K562 (cell line): ENCODE measurements around the gene PNMA8B. TPM values are rescaled to one million over a fixed set of nuclear protein-coding genes. Genes with fewer than 3 reads are reported as not detected.

Experiments used
- CREB3 ChIP-seq: fragments of 450-650 bp; conservative IDR thresholded peaks from 2 replicates; pipeline ENCODE4 v1.6.1; 2016; ENCODE audit warnings: missing genetic modification characterization, low read depth, mild to moderate bottlenecking, missing compliant biosample characterization, moderate library complexity
- E2F8 ChIP-seq: fragments of 450-650 bp; IDR thresholded peaks from 2 replicates; pipeline ENCODE4 v1.7.1; 2018; ENCODE audit warnings: mild to moderate bottlenecking, low read depth; ENCODE audit not compliant: partially characterized antibody
- POLR3A ChIP-seq: IDR thresholded peaks from 2 replicates; pipeline ENCODE4 v1.6.1; 2011; ENCODE audit warnings: borderline replicate concordance, mild to moderate bottlenecking, moderate library complexity; ENCODE audit not compliant: insufficient read length, insufficient read depth; ENCODE audit errors: extremely low read depth
- VEZF1 ChIP-seq: fragments of 200-800 bp; sonication (Bioruptor generic); IDR thresholded peaks from 2 replicates; pipeline ENCODE4 v1.6.1; 2017; ENCODE audit warnings: missing genetic modification characterization, missing compliant biosample characterization
- ZNF76 ChIP-seq: fragments of 250-450 bp; sonication (Bioruptor Pico); IDR thresholded peaks from 2 replicates; pipeline ENCODE4 v1.4.0; 2020; ENCODE audit warnings: mild to moderate bottlenecking, moderate library complexity, borderline replicate concordance
- polyA plus RNA-seq, 8 experiments: library from polyadenylated mRNA; depleted of rRNA in 4 of 8; stranded (reverse) in 5 of 8; unstranded in 3 of 8; fragments of >200 nt; fragmentation: Nextera tagmentation in 2 of 8; fragmentation: Illumina TruSeq in 1 of 8; extraction: Ambion mirVana in 2 of 8; extraction: Trizol in 1 of 8; gene quantifications; 2 replicates each; pipeline versions ENCODE4 v1.2.1 to v1.2.3, GENCODE V29; 2011 to 2014; ENCODE audit warnings: inconsistent platforms in 1 of 8, missing spikeins in 1 of 8
- total RNA-seq, 7 experiments: library from RNA; depleted of rRNA in 6 of 7; stranded (reverse); fragments of >200 nt in 6 of 7; fragmentation: Illumina TruSeq in 2 of 7; extraction: Trizol in 2 of 7; gene quantifications; 2 replicates each; pipeline versions ENCODE4 v1.2.1 to v1.2.3, GENCODE V29; 2011 to 2021; ENCODE audit warnings: low replicate concordance in 1 of 7

Gene PNMA8B
- total and polyA plus RNA-seq, 9 of the 15 experiments (the other 6 are each of a cell fraction or from before 2014, with no cell fraction given), result not detected

GRCh38 chr19:46494146-46494940 lies 1.3 kb downstream of the PNMA8B start (continued):
- TF ChIP-seq CREB3 (no peak), ZNF76 (no peak), E2F8 (no peak), POLR3A (no peak), VEZF1 (CRISPR knock-in tag) (no peak)
- TF ChIP-seq, all 486 proteins: peak for 0
